PFSK-1 (cell line): ENCODE data around the gene PDE4B.
A peak's percentile ranks its signal among the peaks of the same experiment; 100 is the strongest.

Experiments
- FOXP2 ChIP-seq: optimal IDR thresholded peaks from 2 replicates; pipeline ENCODE3; 2011; ENCODE audit warnings: borderline replicate concordance, control low read depth, inconsistent platforms; ENCODE audit not compliant: insufficient read depth; ENCODE audit errors: extremely low read length, extremely low read depth
- POLR2AphosphoS5 ChIP-seq: IDR thresholded peaks from 2 replicates; pipeline ENCODE4 v1.6.1; 2012; ENCODE audit warnings: low read depth, mild to moderate bottlenecking, control low read depth, low read length, moderate library complexity
- SIN3A ChIP-seq: IDR thresholded peaks from 2 replicates; pipeline ENCODE4 v1.6.1; 2012; ENCODE audit warnings: mild to moderate bottlenecking, low read length, moderate library complexity, borderline replicate concordance; ENCODE audit not compliant: insufficient read depth
- TAF1 ChIP-seq: IDR thresholded peaks from 2 replicates; pipeline ENCODE4 v1.6.1; 2012; ENCODE audit warnings: low read length, control low read depth, borderline replicate concordance; ENCODE audit not compliant: insufficient read depth
- TF ChIP-seq, protein P1 (sequence below), 2 experiments: IDR thresholded peaks; 2 replicates each; pipeline versions ENCODE4 v1.6.1 to v1.8.0; 2011 to 2012; ENCODE audit warnings: low read depth in 2 of 2, low read length in 2 of 2, control low read depth in 1 of 2, inconsistent platforms in 1 of 2, mild to moderate bottlenecking in 1 of 2, moderate library complexity in 1 of 2; ENCODE audit not compliant: insufficient read depth in 1 of 2

Gene PDE4B

DNA sequence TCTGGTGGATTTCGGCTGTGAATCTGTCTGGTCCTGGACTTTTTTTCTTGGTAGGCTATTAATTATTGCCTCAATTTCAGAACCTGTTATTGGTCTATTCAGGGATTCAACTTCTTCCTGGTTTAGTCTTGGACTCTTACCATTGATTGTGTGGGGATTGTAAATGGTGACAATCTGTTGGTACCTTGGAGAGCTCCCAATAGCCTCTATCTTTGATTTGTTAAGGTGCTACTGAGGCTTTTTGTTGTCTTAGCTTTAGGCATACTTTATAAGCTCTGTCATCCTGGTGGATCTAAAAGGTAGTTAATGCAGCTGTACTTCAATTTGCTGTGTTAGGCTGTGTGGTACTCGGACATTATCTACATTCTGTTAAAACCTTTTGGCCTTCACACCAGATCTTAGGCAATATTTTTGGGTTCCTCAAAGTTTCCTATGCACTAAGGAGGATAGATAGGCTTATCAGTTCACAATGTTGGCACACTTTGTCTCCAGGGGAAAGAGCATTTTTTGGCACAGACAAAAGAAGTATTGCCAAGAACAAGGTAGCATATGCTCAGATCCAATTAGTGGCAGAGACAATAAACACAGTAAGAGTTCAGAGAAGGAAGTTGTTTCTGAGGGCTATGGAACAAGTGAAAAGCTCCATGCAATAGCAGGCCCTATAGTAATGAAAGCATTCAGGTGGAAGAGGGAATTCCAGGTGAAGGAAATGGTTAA lies 230.4 kb downstream of the PDE4B start:
- TF ChIP-seq FOXP2 (no peak), POLR2AphosphoS5 (no peak), TAF1 (no peak), SIN3A (no peak)
- TF ChIP-seq, protein P1, sequence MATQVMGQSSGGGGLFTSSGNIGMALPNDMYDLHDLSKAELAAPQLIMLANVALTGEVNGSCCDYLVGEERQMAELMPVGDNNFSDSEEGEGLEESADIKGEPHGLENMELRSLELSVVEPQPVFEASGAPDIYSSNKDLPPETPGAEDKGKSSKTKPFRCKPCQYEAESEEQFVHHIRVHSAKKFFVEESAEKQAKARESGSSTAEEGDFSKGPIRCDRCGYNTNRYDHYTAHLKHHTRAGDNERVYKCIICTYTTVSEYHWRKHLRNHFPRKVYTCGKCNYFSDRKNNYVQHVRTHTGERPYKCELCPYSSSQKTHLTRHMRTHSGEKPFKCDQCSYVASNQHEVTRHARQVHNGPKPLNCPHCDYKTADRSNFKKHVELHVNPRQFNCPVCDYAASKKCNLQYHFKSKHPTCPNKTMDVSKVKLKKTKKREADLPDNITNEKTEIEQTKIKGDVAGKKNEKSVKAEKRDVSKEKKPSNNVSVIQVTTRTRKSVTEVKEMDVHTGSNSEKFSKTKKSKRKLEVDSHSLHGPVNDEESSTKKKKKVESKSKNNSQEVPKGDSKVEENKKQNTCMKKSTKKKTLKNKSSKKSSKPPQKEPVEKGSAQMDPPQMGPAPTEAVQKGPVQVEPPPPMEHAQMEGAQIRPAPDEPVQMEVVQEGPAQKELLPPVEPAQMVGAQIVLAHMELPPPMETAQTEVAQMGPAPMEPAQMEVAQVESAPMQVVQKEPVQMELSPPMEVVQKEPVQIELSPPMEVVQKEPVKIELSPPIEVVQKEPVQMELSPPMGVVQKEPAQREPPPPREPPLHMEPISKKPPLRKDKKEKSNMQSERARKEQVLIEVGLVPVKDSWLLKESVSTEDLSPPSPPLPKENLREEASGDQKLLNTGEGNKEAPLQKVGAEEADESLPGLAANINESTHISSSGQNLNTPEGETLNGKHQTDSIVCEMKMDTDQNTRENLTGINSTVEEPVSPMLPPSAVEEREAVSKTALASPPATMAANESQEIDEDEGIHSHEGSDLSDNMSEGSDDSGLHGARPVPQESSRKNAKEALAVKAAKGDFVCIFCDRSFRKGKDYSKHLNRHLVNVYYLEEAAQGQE (IDR thresholded peaks at IDR 0.05; ENCODE audit: insufficient read depth in 1 of 2, low read depth in 2 of 2, low read length in 2 of 2) = peak; percentile 76 to 93

DNA sequence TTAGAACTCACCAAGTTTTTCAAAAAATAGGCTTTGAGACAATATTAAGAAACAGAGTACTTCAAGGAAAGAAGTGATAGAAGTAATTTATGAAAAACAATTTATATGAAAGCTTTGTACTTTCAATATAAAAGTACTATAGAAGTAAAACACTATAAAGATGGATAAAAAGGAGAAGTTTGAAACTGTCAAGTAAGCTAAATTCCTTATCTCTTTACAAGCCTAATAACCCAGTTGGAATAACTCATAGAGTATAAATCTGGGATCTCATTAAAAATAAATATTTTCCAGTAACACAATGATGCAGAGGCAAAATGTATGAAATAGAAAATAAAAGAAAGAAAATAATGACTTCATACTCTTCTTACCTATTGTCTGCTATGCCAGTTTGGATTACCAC lies 232.5 kb downstream of the PDE4B start:
- TF ChIP-seq TAF1 (no peak), POLR2AphosphoS5 (no peak), SIN3A (no peak), FOXP2 (no peak)
- TF ChIP-seq, protein P1 (IDR thresholded peaks at IDR 0.05; ENCODE audit: insufficient read depth in 1 of 2, low read depth in 2 of 2, low read length in 2 of 2) = no peak

DNA sequence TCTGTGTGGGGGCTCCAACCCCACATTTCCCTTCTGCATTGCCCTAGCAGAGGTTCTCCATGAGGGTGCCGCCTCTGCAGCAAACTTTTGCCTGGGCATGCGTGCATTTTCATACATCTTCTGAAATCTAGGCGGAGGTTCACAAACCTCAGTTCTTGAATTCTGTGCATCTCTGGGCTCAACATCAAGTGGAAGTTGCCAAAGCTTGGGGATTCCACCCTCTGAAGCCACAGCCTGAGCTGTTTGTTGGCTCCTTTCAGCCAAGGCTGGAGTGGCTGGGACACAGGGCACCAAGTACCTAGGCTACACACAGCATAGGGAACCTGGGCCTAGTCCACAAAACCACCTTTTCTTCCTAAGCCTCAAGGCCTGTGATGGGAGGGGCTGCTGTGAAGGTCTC lies 235.3 kb downstream of the PDE4B start:
- TF ChIP-seq, protein P1 (IDR thresholded peaks at IDR 0.05; ENCODE audit: insufficient read depth in 1 of 2, low read depth in 2 of 2, low read length in 2 of 2) = no peak
- TF ChIP-seq POLR2AphosphoS5 = no peak

DNA sequence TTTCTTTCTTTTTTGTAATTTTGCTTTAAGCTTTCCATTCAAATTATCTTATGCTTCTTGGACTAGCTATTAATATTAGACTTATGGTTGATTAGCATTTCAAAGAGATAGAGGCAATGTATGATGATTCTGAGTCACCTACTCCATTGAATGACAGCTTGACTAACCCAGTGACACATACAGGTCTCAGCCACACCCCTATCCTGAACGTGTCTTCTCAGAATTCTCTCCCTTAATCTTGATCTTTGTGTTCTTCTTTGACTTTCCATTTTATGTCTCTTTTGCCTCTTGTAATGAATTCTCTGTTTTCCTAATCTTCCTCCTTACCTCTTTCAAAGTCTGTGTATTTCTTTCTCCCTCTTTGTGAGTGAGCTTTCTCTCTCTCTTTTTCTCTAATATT lies 241.1 kb downstream of the PDE4B start:
- no peak for TF ChIP-seq POLR2AphosphoS5

DNA sequence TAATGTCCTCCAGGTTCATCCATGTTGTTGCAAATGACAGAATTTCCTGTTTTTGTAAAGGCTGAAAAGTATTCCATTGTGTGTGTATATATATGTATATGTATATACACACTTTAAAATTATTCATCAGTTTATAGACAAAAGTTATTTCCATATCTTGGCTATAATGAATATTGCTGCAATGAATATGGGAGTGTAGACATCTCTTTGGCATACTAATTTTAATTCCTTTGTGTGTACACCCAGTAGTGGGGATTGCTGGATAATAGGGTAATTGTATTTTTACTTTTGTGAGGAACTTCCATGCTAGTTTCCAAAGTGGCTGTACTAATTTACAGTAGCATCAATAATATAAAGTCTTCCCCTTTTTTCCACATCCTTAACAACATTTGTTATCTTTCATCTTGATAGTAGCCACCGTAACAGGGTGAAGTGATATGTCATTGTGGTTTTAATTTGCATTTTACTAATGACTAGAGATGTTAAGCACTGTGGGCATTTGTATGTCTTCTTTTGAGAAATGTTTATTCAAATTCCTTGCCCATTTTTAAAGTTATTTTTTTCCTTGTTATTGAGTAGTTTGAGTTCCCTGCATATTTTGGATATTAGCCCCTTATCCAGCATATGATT lies 243.0 kb downstream of the PDE4B start:
- no peak for TF ChIP-seq FOXP2
- no peak for TF ChIP-seq POLR2AphosphoS5
- TF ChIP-seq, protein P1 (IDR thresholded peaks at IDR 0.05; ENCODE audit: insufficient read depth in 1 of 2, low read depth in 2 of 2, low read length in 2 of 2) = no peak
- no peak for TF ChIP-seq TAF1
- TF ChIP-seq SIN3A = no peak
